Measurements from ENCODE around the gene SLPI. TPM values are rescaled to one million over a fixed set of nuclear protein-coding genes. Genes with fewer than 3 reads are reported as not detected.

Gene SLPI
- total RNA-seq, 1 experiment from 2014 or later, result 5.4 TPM

- Histone ChIP-seq H3K4me1 (ENCODE audit: control insufficient read depth in 1 of 2, insufficient read depth in 2 of 2, low read length in 2 of 2) (peaks cover 0 to 10% of the 10 kb centered on the region in 2 experiments; a peak in 2 of 4 replicates), H3K79me2 (ENCODE audit: insufficient read depth, low read length) (no peaks in the 10 kb centered on the region), H3K9ac (ENCODE audit: low read length) (no peak overlapping the region), H3K27me3 (ENCODE audit: insufficient read depth, low read length) (no peaks in the 10 kb centered on the region), H3K9me3 (ENCODE audit: control insufficient read depth in 1 of 2, insufficient read depth in 1 of 2, low read depth in 1 of 2, low read length in 2 of 2) (no peaks in the 10 kb centered on the region), H3K9me2 (ENCODE audit: insufficient read depth) (no peaks in the 10 kb centered on the region), H2AFZ (ENCODE audit: low read depth, low read length, poor library complexity, severe bottlenecking) (no peak overlapping the region), H4K20me1 (ENCODE audit: insufficient read depth) (no peaks in the 10 kb centered on the region), H3K36me3 (ENCODE audit: control insufficient read depth in 1 of 2, insufficient read depth in 2 of 2, low read length in 2 of 2) (no peaks in the 10 kb centered on the region), H3K27ac (ENCODE audit: low read depth, low read length) (no peak overlapping the region), H3K4me2 (ENCODE audit: low read length) (no peak overlapping the region), H3K4me3 (replicated peaks in 1 of 2; ENCODE audit: low read depth in 1 of 2, low read length in 2 of 2) (no peak overlapping the region)
- POLR2A ChIA-PET, result no interaction called here
- intact Hi-C loops (cut with micrococcal nuclease), result no loop called here
- TF ChIP-seq REST (IDR thresholded peaks at IDR 0.05; ENCODE audit: low read depth), result no peak
- no peak for TF ChIP-seq JUND (IDR thresholded peaks at IDR 0.05)
- TF ChIP-seq, protein P1, sequence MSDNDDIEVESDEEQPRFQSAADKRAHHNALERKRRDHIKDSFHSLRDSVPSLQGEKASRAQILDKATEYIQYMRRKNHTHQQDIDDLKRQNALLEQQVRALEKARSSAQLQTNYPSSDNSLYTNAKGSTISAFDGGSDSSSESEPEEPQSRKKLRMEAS (IDR thresholded peaks at IDR 0.05), result no peak
- TF ChIP-seq POLR2A (IDR thresholded peaks at IDR 0.05; ENCODE audit: borderline replicate concordance, extremely low read depth, insufficient read depth, insufficient read length), result no peak
- no peak for TF ChIP-seq SRF (IDR thresholded peaks at IDR 0.05; ENCODE audit: low read depth)
- TF ChIP-seq SP1 (IDR thresholded peaks at IDR 0.05; ENCODE audit: low read depth), result no peak
- no peak for TF ChIP-seq ZNF274 (IDR thresholded peaks at IDR 0.05; ENCODE audit: low read depth, low read length)
- no TSS peak for BruUV-seq (replicated peaks)
- RAD21 ChIA-PET (ENCODE audit: low non-redundant PET in 1 of 2, low total read pairs in 2 of 2, uncharacterized antibody in 2 of 2, unreplicated experiment in 2 of 2), result no interaction called here
- CTCF ChIA-PET, result interaction anchor here (1.4 to 1.9 kb wide), 2 partner anchors 13 to 277 kb away, joined by 3 to 7 read pairs; no protein-coding TSS in a partner anchor
- DNase-seq (ENCODE audit: low read depth, low spot score) (no peak), ATAC-seq (no peak)
Measured at GRCh38 chr20:45288376-45288775, 34.0 kb upstream of the SLPI start.

All from HCT116 (cell line).